GM23338 (cell line): ENCODE data around the gene LAMTOR4. TPM values are rescaled to one million over a fixed set of nuclear protein-coding genes. Genes with fewer than 3 reads are reported as not detected.
A peak's percentile ranks its signal among the peaks of the same experiment; 100 is the strongest.

ENCODE experiments used
- ATAC-seq: fragments of 200-7000 bp; cut with Tn5 transposase; 3 replicates; pipeline ENCODE4 v1.9.1; 2020
- DNase-seq: peaks from one replicate; pipeline ENCODE4 v3.0.0-alpha.2; 2015; ENCODE audit warnings: low spot score
- H2AFZ ChIP-seq: fragments of 200-600 bp; sonication (generic); 2 replicates; pipeline ENCODE4 v1.8.0; 2016; ENCODE audit warnings: antibody characterized with exemption, mild to moderate bottlenecking, moderate library complexity
- H3F3A ChIP-seq: fragments of 200-600 bp; sonication (generic); replicated peaks from 2 replicates; pipeline ENCODE4 v1.8.0; 2017; ENCODE audit warnings: antibody characterized with exemption, mixed run types, low read depth
- H3K27ac ChIP-seq: fragments of 200-600 bp; sonication (generic); 2 replicates; pipeline ENCODE4 v1.6.1; 2016; ENCODE audit warnings: low read depth
- H3K27me3 ChIP-seq: fragments of 200-600 bp; sonication (generic); 2 replicates; pipeline ENCODE4 v1.8.0; 2016; ENCODE audit warnings: mild to moderate bottlenecking, mixed run types, moderate library complexity; ENCODE audit not compliant: insufficient read depth
- H3K36me3 ChIP-seq: fragments of 200-600 bp; sonication (generic); 2 replicates; pipeline ENCODE4 v1.8.0; 2016; ENCODE audit warnings: mild to moderate bottlenecking; ENCODE audit not compliant: insufficient read depth
- H3K4me1 ChIP-seq: fragments of 200-600 bp; sonication (generic); 2 replicates; pipeline ENCODE4 v1.8.0; 2016; ENCODE audit warnings: mild to moderate bottlenecking, moderate library complexity; ENCODE audit not compliant: insufficient read depth
- H3K4me2 ChIP-seq: fragments of 200-600 bp; sonication (generic); 2 replicates; pipeline ENCODE4 v1.7.1; 2017; ENCODE audit warnings: mixed run types
- H3K4me3 ChIP-seq: fragments of 200-600 bp; sonication (generic); 2 replicates; pipeline ENCODE4 v1.6.1; 2016; ENCODE audit warnings: mixed run types
- H3K79me2 ChIP-seq: fragments of 200-600 bp; sonication (generic); replicated peaks from 2 replicates; pipeline ENCODE4 v1.8.0; 2017; ENCODE audit warnings: mild to moderate bottlenecking; ENCODE audit not compliant: insufficient read depth
- H3K9me2 ChIP-seq: fragments of 200-600 bp; sonication (generic); 2 replicates; pipeline ENCODE4 v1.8.0; 2017; ENCODE audit not compliant: insufficient read depth
- H4K20me1 ChIP-seq: fragments of 200-600 bp; sonication (generic); replicated peaks from 2 replicates; pipeline ENCODE4 v1.8.0; 2017; ENCODE audit warnings: mild to moderate bottlenecking; ENCODE audit not compliant: insufficient read depth
- H3K27ac Mint-ChIP-seq: 2 replicates; pipeline ENCODE4 v1.8.0; 2020; ENCODE audit warnings: inconsistent platforms, mild to moderate bottlenecking, moderate library complexity, mixed read lengths
- H3K27me3 Mint-ChIP-seq: 3 replicates; pipeline ENCODE4 v1.8.0; 2022; ENCODE audit warnings: low read depth, mild to moderate bottlenecking, moderate library complexity, mixed read lengths, inconsistent platforms; ENCODE audit not compliant: insufficient read depth, poor library complexity
- H3K36me3 Mint-ChIP-seq: 3 replicates; pipeline ENCODE4 v1.8.0; 2021; ENCODE audit warnings: low read depth, mild to moderate bottlenecking, inconsistent platforms, moderate library complexity, mixed read lengths
- H3K4me1 Mint-ChIP-seq: 3 replicates; pipeline ENCODE4 v1.8.0; 2020; ENCODE audit warnings: mild to moderate bottlenecking, inconsistent platforms, mixed read lengths
- H3K4me3 Mint-ChIP-seq: 3 replicates; pipeline ENCODE4 v1.8.0; 2021; ENCODE audit warnings: moderate library complexity, mild to moderate bottlenecking, inconsistent platforms, mixed read lengths
- H3K9me3 Mint-ChIP-seq: 3 replicates; pipeline ENCODE4 v1.8.0; 2020; ENCODE audit warnings: moderate library complexity, mild to moderate bottlenecking, inconsistent platforms, mixed read lengths
- CREB1 ChIP-seq: fragments of 250-450 bp; sonication (Bioruptor Pico); IDR thresholded peaks from 2 replicates; pipeline ENCODE4 v1.5.0; 2020; ENCODE audit warnings: low read depth, mild to moderate bottlenecking, moderate library complexity
- EZH2phosphoT487 ChIP-seq: fragments of 200-600 bp; sonication (generic); IDR thresholded peaks from one replicate; pipeline ENCODE4 v1.8.1; 2018; ENCODE audit warnings: antibody characterized with exemption; ENCODE audit not compliant: unreplicated experiment
- JUNB ChIP-seq: IDR thresholded peaks from one replicate; pipeline ENCODE4 v1.6.1; 2016; ENCODE audit warnings: antibody characterized with exemption; ENCODE audit not compliant: unreplicated experiment
- POLR2AphosphoS5 ChIP-seq: IDR thresholded peaks from 2 replicates; pipeline ENCODE4 v1.6.1; 2016; ENCODE audit warnings: antibody characterized with exemption, low read depth
- STAT1 ChIP-seq: IDR thresholded peaks from one replicate; pipeline ENCODE4 v1.6.1; 2016; ENCODE audit warnings: antibody characterized with exemption; ENCODE audit not compliant: unreplicated experiment
- ZNF114 ChIP-seq: fragments of 250-450 bp; sonication (Bioruptor Pico); IDR thresholded peaks from 2 replicates; pipeline ENCODE4 v1.5.0; 2020; ENCODE audit warnings: mild to moderate bottlenecking, moderate library complexity
- ZNF331 ChIP-seq: fragments of 250-450 bp; sonication (Bioruptor Pico); IDR thresholded peaks from 2 replicates; pipeline ENCODE4 v1.5.0; 2020; ENCODE audit warnings: low read depth, mild to moderate bottlenecking, moderate library complexity
- polyA plus RNA-seq: library from polyadenylated mRNA; unstranded; fragments of >200 nt; fragmentation: Nextera tagmentation; extraction: Ambion mirVana; gene quantifications from 2 replicates; pipeline ENCODE4 v1.2.1, GENCODE V29; 2016
- total RNA-seq: library from RNA; depleted of rRNA; stranded (reverse); fragments of >200 nt; shearing (Covaris generic); gene quantifications from 2 replicates; pipeline ENCODE4 v1.2.3, GENCODE V29; 2014
- TF ChIP-seq, protein P1 (sequence below): fragments of 250-450 bp; sonication (Bioruptor Pico); IDR thresholded peaks from 2 replicates; pipeline ENCODE4 v1.5.0; 2020; ENCODE audit warnings: mild to moderate bottlenecking, moderate library complexity
- TF ChIP-seq, protein P2 (sequence below), 2 experiments: fragments of 200-600 bp in 1 of 2; sonication (generic) in 1 of 2; conservative IDR thresholded peaks; 2 replicates each; pipeline versions ENCODE4 v1.5.1 to v1.6.1; 2016 to 2017; ENCODE audit warnings: antibody characterized with exemption in 2 of 2, low read depth in 2 of 2, mild to moderate bottlenecking in 2 of 2, moderate library complexity in 1 of 2

The LAMTOR4 gene
- total and polyA plus RNA-seq, 2 experiments from 2014 or later: 145 to 333 TPM

- H3K9me3 Mint-ChIP-seq: no peaks in the 10 kb centered on the region; the same call in 2 of the 3 replicates
- H2AFZ ChIP-seq: no peak overlapping the region
- no peak for ATAC-seq
- H3K4me2 ChIP-seq: no peak overlapping the region
- no peak for DNase-seq
- peaks cover 27% of the 10 kb centered on the region for H3K4me1 Mint-ChIP-seq
- H3K27me3 Mint-ChIP-seq: peaks cover 36% of the 10 kb centered on the region
- no peak overlapping the region for H3K4me3 ChIP-seq
- peaks cover 12% of the 10 kb centered on the region for H3K79me2 ChIP-seq
- TF ChIP-seq ZNF331 (no peak), ZNF114 (CRISPR knock-in tag) (no peak), JUNB (no peak), CREB1 (CRISPR knock-in tag) (no peak), EZH2phosphoT487 (no peak), STAT1 (no peak), POLR2AphosphoS5 (no peak)
- TF ChIP-seq, protein P1, sequence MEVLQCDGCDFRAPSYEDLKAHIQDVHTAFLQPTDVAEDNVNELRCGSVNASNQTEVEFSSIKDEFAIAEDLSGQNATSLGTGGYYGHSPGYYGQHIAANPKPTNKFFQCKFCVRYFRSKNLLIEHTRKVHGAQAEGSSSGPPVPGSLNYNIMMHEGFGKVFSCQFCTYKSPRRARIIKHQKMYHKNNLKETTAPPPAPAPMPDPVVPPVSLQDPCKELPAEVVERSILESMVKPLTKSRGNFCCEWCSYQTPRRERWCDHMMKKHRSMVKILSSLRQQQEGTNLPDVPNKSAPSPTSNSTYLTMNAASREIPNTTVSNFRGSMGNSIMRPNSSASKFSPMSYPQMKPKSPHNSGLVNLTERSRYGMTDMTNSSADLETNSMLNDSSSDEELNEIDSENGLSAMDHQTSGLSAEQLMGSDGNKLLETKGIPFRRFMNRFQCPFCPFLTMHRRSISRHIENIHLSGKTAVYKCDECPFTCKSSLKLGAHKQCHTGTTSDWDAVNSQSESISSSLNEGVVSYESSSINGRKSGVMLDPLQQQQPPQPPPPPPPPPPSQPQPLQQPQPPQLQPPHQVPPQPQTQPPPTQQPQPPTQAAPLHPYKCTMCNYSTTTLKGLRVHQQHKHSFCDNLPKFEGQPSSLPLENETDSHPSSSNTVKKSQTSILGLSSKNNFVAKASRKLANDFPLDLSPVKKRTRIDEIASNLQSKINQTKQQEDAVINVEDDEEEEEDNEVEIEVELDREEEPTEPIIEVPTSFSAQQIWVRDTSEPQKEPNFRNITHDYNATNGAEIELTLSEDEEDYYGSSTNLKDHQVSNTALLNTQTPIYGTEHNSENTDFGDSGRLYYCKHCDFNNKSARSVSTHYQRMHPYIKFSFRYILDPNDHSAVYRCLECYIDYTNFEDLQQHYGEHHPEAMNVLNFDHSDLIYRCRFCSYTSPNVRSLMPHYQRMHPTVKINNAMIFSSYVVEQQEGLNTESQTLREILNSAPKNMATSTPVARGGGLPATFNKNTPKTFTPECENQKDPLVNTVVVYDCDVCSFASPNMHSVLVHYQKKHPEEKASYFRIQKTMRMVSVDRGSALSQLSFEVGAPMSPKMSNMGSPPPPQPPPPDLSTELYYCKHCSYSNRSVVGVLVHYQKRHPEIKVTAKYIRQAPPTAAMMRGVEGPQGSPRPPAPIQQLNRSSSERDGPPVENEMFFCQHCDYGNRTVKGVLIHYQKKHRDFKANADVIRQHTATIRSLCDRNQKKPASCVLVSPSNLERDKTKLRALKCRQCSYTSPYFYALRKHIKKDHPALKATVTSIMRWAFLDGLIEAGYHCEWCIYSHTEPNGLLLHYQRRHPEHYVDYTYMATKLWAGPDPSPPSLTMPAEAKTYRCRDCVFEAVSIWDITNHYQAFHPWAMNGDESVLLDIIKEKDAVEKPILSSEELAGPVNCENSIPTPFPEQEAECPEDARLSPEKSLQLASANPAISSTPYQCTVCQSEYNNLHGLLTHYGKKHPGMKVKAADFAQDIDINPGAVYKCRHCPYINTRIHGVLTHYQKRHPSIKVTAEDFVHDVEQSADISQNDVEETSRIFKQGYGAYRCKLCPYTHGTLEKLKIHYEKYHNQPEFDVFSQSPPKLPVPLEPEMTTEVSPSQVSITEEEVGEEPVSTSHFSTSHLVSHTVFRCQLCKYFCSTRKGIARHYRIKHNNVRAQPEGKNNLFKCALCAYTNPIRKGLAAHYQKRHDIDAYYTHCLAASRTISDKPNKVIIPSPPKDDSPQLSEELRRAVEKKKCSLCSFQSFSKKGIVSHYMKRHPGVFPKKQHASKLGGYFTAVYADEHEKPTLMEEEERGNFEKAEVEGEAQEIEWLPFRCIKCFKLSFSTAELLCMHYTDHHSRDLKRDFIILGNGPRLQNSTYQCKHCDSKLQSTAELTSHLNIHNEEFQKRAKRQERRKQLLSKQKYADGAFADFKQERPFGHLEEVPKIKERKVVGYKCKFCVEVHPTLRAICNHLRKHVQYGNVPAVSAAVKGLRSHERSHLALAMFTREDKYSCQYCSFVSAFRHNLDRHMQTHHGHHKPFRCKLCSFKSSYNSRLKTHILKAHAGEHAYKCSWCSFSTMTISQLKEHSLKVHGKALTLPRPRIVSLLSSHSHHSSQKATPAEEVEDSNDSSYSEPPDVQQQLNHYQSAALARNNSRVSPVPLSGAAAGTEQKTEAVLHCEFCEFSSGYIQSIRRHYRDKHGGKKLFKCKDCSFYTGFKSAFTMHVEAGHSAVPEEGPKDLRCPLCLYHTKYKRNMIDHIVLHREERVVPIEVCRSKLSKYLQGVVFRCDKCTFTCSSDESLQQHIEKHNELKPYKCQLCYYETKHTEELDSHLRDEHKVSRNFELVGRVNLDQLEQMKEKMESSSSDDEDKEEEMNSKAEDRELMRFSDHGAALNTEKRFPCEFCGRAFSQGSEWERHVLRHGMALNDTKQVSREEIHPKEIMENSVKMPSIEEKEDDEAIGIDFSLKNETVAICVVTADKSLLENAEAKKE: no peak
- TF ChIP-seq, protein P2, sequence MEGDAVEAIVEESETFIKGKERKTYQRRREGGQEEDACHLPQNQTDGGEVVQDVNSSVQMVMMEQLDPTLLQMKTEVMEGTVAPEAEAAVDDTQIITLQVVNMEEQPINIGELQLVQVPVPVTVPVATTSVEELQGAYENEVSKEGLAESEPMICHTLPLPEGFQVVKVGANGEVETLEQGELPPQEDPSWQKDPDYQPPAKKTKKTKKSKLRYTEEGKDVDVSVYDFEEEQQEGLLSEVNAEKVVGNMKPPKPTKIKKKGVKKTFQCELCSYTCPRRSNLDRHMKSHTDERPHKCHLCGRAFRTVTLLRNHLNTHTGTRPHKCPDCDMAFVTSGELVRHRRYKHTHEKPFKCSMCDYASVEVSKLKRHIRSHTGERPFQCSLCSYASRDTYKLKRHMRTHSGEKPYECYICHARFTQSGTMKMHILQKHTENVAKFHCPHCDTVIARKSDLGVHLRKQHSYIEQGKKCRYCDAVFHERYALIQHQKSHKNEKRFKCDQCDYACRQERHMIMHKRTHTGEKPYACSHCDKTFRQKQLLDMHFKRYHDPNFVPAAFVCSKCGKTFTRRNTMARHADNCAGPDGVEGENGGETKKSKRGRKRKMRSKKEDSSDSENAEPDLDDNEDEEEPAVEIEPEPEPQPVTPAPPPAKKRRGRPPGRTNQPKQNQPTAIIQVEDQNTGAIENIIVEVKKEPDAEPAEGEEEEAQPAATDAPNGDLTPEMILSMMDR (conservative IDR thresholded peaks at IDR 0.05; ENCODE audit: low read depth in 2 of 2): no peak
- H3K4me1 ChIP-seq: peaks cover 12% of the 10 kb centered on the region
- no peak overlapping the region for H3K27ac ChIP-seq
- peaks cover 7% of the 10 kb centered on the region; the same call in 1 of the 2 replicates for H4K20me1 ChIP-seq
- peak overlapping the region; percentile 67 for H3K4me3 Mint-ChIP-seq
- peaks cover 18% of the 10 kb centered on the region for H3K27me3 ChIP-seq
- H3K9me2 ChIP-seq: no peaks in the 10 kb centered on the region; the same call in 1 of the 2 replicates
- peaks cover 24% of the 10 kb centered on the region for H3K36me3 Mint-ChIP-seq
- peaks cover 7% of the 10 kb centered on the region for H3F3A ChIP-seq
- H3K36me3 ChIP-seq: peaks cover 4% of the 10 kb centered on the region; the same call in 1 of the 2 replicates
- no peak overlapping the region; the same call in 1 of the 2 replicates for H3K27ac Mint-ChIP-seq
These were observed 26.7 kb downstream of the LAMTOR4 start for GRCh38 chr7:100175296-100175935.
